Activated CD4-positive, alpha-beta T cell treated with anti-CD3 and anti-CD28 coated beads, Interleukin-2, amount 50 U/mL, for 1 hour (primary cell): Measurements from ENCODE around the gene RABGEF1.
"Not testable (repeated sequence)": the region's sequence is repeated elsewhere in the genome, so short reads cannot be mapped to it uniquely, and the experiment has no call there.

ENCODE experiments used
- DNase-seq: peaks from one replicate; pipeline ENCODE4 v3.0.0-alpha.2; 2020

Gene RABGEF1

GRCh38 chr7:66767486-66767885, 27.0 kb downstream of the RABGEF1 start:
- DNase-seq: not testable (repeated sequence)

- DNase-seq: no peak
These were observed 28.6 kb downstream of the RABGEF1 start for GRCh38 chr7:66768865-66769832.

- no peak for DNase-seq
These were observed 29.4 kb downstream of the RABGEF1 start for GRCh38 chr7:66769833-66770512.

GRCh38 chr7:66771795-66772194, 31.3 kb downstream of the RABGEF1 start:
- no peak for DNase-seq

- not testable (repeated sequence) for DNase-seq
These were observed 33.2 kb downstream of the RABGEF1 start for GRCh38 chr7:66773744-66774143.

- not testable (repeated sequence) for DNase-seq
These were observed 35.9 kb downstream of the RABGEF1 start for GRCh38 chr7:66776383-66776782.

GRCh38 chr7:66776800-66777442, 36.4 kb downstream of the RABGEF1 start:
- no peak for DNase-seq

GRCh38 chr7:66778201-66778600, 37.7 kb downstream of the RABGEF1 start:
- DNase-seq: no peak

- no peak for DNase-seq
These were observed 39.3 kb downstream of the RABGEF1 start for GRCh38 chr7:66779669-66780409.

GRCh38 chr7:66781408-66782090, 41.0 kb downstream of the RABGEF1 start:
- no peak for DNase-seq

- DNase-seq: not testable (repeated sequence)
These were observed 42.3 kb downstream of the RABGEF1 start for GRCh38 chr7:66782875-66783274.

GRCh38 chr7:66783887-66784595, 43.5 kb downstream of the RABGEF1 start:
- not testable (repeated sequence) for DNase-seq

- DNase-seq: no peak
These were observed 49.7 kb downstream of the RABGEF1 start for GRCh38 chr7:66790196-66790595.

- DNase-seq: no peak
These were observed 50.2 kb downstream of the RABGEF1 start for GRCh38 chr7:66790725-66791124.

- DNase-seq: no peak
These were observed 60.1 kb downstream of the RABGEF1 start for GRCh38 chr7:66800591-66800990.

- DNase-seq: no peak
These were observed 63.5 kb downstream of the RABGEF1 start for GRCh38 chr7:66804001-66804400.

- DNase-seq: no peak
These were observed 67.2 kb downstream of the RABGEF1 start for GRCh38 chr7:66807736-66808135.

GRCh38 chr7:66810716-66811115, 70.2 kb downstream of the RABGEF1 start:
- DNase-seq: no peak

GRCh38 chr7:66815186-66815875, 74.8 kb downstream of the RABGEF1 start:
- DNase-seq: not testable (repeated sequence)

- DNase-seq: no peak
These were observed 75.4 kb downstream of the RABGEF1 start for GRCh38 chr7:66815951-66816350.

- not testable (repeated sequence) for DNase-seq
These were observed 76.1 kb downstream of the RABGEF1 start for GRCh38 chr7:66816658-66817057.
